HG02642 (cell line): ENCODE results near the gene FCMR.

Experiments used
- ATAC-seq: cut with Tn5 transposase; IDR thresholded peaks from one replicate; pipeline ENCODE4 v1.9.1; 2021; ENCODE audit warnings: mild to moderate bottlenecking; ENCODE audit not compliant: unreplicated experiment, poor library complexity

The FCMR gene

GRCh38 chr1:206903687-206904086, 18.1 kb downstream of the FCMR start:
- ATAC-seq = no peak

GRCh38 chr1:206902702-206903101, 19.0 kb downstream of the FCMR start:
- ATAC-seq = no peak

- ATAC-seq = no peak
Measured at GRCh38 chr1:206901944-206902343, 19.8 kb downstream of the FCMR start.

GRCh38 chr1:206900149-206900548, 21.6 kb downstream of the FCMR start:
- no peak for ATAC-seq

- no peak for ATAC-seq
Measured at GRCh38 chr1:206899717-206900116, 22.0 kb downstream of the FCMR start.

GRCh38 chr1:206898915-206899431, 22.8 kb downstream of the FCMR start:
- ATAC-seq = no peak

- no peak for ATAC-seq
Measured at GRCh38 chr1:206898089-206898914, 23.4 kb downstream of the FCMR start.

- no peak for ATAC-seq
Measured at GRCh38 chr1:206897175-206897574, 24.6 kb downstream of the FCMR start, which contains the start of gene IL24. TSS of gene IL24 (plus strand) at chr1:206897443. CDS start at chr1:206897833, 390 bp downstream.

- ATAC-seq = no peak
Measured at GRCh38 chr1:206896261-206896660, 25.5 kb downstream of the FCMR start.

GRCh38 chr1:206895837-206896242, 25.9 kb downstream of the FCMR start:
- ATAC-seq = no peak

GRCh38 chr1:206895325-206895724, 26.4 kb downstream of the FCMR start:
- no peak for ATAC-seq

- ATAC-seq = no peak
Measured at GRCh38 chr1:206893380-206893779, 28.4 kb downstream of the FCMR start.

GRCh38 chr1:206892351-206892984, 29.3 kb downstream of the FCMR start:
- no peak for ATAC-seq

- ATAC-seq = no peak
Measured at GRCh38 chr1:206891412-206891811, 30.3 kb downstream of the FCMR start.

- ATAC-seq = no peak
Measured at GRCh38 chr1:206890125-206891060, 31.3 kb downstream of the FCMR start.

- no peak for ATAC-seq
Measured at GRCh38 chr1:206887701-206888100, 34.0 kb downstream of the FCMR start.

- no peak for ATAC-seq
Measured at GRCh38 chr1:206886831-206887230, 34.9 kb downstream of the FCMR start.

GRCh38 chr1:206885341-206886060, 36.2 kb downstream of the FCMR start:
- no peak for ATAC-seq

GRCh38 chr1:206883876-206884275, 37.9 kb downstream of the FCMR start:
- ATAC-seq = no peak

- no peak for ATAC-seq
Measured at GRCh38 chr1:206883160-206883559, 38.6 kb downstream of the FCMR start.
